ENCODE measurements around the gene LRRC4.

Gene LRRC4, protein sequence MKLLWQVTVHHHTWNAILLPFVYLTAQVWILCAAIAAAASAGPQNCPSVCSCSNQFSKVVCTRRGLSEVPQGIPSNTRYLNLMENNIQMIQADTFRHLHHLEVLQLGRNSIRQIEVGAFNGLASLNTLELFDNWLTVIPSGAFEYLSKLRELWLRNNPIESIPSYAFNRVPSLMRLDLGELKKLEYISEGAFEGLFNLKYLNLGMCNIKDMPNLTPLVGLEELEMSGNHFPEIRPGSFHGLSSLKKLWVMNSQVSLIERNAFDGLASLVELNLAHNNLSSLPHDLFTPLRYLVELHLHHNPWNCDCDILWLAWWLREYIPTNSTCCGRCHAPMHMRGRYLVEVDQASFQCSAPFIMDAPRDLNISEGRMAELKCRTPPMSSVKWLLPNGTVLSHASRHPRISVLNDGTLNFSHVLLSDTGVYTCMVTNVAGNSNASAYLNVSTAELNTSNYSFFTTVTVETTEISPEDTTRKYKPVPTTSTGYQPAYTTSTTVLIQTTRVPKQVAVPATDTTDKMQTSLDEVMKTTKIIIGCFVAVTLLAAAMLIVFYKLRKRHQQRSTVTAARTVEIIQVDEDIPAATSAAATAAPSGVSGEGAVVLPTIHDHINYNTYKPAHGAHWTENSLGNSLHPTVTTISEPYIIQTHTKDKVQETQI

DNA sequence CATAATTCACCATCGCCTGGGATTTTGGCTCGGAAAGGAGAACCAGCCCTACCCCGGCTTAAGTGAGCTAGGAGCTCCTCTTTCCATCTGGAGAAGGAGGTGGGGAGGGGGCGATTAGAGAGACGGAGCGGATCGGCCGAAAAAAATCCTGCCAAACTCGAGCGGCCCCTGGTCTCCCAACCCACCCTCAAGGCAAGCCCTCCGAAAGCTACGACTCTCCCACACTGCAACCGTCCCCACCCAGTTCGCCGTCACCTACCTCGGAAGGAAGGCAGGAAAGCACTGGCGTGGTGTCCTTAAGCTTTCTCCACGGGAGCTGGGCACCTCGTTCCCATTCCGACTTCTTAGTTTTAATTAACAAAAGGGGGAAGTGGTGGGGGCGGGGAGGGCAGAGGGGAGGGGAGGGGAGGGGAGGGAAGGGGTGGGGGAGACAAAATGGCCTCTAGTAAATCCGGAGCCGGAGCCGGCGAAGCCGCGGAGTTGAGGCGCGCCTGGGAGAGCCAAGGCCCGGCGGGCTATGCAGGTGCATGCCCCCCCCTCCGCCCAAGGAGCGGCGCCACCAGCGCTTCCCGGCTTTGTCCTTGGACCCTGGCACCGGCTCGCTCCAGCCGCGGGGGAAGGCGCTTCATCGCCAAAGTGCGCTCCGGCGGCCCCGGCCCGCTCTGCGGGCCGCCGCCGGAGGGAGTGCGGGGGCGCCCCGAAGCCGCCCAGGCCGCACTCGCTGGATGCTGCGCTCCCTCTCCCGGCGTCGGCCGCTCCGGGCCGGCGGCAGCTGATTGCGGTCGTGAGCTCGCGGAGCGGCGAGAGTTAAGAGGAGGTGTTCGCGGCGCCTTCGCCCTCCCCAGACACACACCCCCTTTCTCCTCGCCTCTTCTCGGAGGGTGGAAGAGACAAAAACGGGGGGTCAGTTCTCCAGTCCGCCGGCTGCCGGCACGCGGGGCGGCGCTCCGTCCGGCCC, at the start of gene LRRC4:
Gene LRRC4, minus strand, starts transcription at position 784 of the 958 bp plus-strand sequence. CDS start 797 bp downstream, outside the sequence.
- DNase-seq (ENCODE audit: low read depth in 2 of 2, low spot score in 1 of 2): no peak

DNA sequence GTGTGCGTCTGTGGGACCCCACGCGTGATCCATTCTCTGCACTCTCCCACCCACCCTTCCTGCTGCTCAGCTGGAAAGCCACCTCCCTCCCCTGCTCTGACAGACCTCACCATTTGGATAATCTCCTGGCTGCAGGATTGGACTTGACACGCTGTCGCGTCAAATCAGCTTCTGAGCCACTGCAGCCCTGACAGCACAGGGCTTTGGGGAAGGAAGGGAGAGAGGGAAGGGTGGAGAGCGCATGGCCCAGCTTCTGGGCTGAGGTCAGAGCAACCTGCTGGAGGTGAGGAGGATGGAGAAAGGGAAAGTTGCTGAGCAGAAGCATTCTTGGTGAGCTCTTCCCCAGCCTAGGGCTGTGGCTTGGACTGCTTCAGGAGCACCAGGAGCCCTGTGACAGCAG, 48.9 kb upstream of the LRRC4 start:
- no peak for DNase-seq (ENCODE audit: low read depth in 2 of 2, low spot score in 1 of 2)

DNA sequence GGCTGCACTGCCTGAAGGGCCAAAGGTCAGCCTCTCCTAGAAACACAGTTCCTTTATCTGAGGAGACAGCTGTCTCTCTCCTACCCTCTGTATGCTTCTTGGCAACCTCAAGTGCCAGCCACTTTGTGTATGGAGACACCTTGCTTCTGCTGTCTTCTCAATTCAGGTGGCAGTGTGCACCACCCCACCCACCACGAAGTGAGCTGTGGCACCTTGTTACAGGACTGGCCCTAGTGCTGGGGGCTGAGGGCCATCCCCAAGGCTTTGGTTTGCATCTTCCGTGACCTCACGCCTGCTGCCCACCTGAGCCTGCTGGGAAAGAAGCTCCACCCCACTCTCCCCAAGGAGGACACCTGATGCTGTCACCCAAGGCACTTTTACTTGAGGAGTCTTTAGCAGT, 47.1 kb upstream of the LRRC4 start:
- no peak for DNase-seq (ENCODE audit: low read depth in 2 of 2, low spot score in 1 of 2)

DNA sequence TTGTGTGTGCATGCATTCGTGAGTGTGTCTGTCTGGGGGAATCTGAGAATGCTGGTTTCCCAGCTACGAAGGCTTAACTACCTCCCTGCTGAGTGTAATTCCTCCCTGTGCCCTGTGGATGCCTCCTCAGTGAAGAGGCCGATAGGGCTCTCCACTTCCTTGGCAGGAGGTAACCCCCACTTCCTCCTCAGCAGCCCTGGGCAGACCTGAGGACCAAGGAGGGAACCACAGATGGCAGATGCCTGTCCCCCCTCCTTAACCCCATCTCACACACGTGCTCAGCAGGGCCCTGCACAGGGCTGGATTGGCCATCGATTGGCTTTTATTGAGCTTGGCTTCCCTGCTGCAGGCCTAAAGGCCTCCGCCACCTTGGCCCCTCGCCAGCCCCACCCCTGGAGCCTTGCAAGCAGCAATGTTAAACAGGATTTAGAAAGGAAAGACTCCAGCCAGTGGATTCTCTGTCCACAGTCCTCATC, 45.6 kb upstream of the LRRC4 start:
- DNase-seq (ENCODE audit: low read depth in 2 of 2, low spot score in 1 of 2): no peak

DNA sequence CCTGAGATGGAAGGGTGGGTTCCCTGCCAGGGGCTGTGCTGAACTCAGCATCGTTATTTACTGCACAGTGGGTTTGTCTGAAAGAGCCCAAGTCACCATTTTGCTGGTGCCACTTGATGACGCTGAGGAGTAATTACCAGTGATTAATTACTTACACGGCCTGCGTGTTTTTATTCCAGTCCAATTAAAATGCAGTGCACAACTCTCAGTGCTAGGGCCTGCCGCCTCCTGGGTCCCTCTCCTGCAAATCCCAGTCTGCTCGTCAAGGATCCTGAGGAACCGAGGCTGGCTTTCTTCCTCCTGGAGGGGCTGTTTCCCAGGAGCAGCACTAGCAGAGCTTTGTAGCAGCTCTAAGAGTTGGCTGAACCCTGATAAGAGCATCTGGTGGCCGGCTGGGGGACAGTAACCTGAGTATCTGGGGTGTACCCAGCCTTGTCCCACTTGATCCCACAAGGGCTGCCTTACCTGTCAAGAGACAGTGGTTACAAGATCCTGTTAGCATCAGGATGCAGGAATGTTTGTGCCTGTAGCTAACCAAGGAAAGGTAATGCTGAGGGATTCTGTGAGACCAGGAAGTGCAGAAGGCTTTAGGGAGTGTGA, 45.1 kb upstream of the LRRC4 start:
- DNase-seq (ENCODE audit: low read depth in 2 of 2, low spot score in 1 of 2): no peak

DNA sequence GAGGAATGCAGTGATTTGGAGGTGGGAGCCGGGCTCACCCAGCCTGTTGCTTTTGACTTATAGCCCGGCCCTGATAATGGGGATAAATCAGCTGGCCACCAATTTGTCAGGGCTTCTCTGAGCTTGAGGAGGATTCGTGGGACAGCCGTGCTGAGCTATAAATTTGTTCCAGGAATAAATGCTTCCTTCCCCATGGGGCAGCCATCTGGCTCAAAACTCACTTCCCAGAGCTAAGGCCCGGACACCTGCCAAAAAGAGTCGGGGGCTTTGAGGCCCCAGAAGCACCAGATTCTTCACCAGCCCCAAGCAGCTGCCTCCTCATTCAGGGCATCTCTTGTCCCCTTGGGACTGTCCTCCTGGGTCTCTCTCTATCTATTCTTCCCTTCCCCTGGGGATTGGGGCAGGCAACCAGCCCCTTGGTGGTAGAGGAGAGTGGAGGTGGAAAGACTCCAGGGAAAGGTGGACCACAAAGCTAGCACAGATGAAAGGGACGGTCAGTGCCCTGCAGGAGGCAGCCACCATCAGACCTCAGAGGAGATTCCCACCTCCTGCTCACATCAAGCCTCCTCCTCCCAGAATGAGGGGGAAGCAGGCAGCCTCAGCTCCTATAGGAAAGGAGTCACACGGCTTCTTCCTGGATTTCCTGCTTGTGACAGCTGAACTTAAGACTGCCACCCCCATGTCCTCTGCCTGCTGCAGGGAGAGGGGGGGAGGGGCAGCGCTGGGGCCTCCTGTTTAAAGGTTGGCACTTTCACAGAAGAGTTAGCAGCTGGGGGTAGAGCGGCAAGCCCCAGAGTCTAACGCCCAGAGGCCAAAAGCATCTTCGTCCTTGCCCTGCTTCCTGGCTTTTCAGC, 44.2 kb upstream of the LRRC4 start:
- DNase-seq (ENCODE audit: low read depth in 2 of 2, low spot score in 1 of 2): no peak

DNA sequence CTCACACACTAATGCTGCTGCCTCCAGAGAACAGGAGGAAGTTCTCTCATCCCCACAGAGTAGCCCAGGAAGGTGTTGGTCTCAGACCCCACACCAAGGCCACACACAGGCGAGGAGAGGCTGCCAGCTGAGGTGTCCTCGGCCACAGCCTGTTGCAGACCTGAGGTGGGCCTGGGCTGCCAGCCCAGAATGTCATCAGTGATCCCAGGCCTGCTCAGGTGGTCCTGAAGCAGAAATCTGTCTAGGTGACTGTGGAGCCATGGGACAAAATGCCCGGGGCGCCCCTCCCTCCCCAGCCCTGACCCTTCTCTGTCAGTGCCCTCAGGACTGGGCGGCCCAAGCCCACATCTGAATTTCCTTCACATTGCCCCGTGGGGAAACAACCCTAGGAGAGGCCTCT, 43.5 kb upstream of the LRRC4 start:
- DNase-seq (ENCODE audit: low read depth in 2 of 2, low spot score in 1 of 2): no peak

DNA sequence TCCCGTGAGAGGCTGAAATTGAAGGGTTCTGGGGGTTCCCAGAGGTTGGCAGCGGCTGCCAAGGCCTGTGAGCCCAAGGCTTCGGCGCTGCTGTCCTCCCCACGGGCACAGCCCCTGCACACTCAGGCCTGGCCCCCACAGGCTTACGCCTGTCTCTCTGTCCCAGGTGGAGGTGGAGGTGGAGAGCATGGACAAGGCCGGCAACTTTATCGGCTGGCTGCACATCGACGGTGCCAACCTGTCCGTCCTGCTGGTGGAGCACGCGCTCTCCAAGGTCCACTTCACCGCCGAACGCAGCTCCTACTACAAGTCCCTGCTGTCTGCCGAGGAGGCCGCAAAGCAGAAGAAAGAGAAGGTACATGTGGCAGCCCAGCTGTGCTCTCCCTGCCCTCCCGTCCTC, 43.1 kb upstream of the LRRC4 start:
- no peak for DNase-seq (ENCODE audit: low read depth in 2 of 2, low spot score in 1 of 2)

DNA sequence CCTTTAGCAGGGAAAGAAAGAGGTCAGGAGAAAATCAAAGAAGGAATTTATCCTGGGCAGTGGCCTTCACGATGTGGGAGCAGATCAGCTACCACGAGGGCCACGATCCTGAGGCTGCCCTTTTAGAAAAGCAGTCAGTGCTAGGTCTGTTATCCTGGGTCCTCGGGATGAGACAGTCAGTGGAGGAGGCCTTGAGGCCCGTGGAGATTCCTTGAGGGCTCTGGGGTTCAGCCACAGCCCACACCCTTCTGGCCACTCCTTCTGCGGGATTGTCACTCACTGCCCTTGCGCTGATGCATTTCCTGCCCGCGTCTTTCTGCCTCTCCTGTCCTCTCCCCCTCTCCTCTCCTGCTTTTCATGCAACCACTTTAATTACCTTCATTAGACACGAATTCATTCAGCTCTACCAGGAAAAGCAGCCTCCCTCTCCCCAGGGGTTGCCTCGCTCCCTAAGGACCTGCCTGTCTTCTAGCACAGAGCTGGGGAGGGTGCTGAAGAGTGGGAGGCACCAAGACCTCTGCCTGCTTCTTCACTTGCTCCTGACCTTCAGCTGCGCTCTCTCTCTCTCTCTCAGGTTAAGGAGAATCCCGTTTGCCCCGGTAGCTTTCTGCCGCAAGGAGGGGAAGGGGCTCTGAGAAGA, 42.6 kb upstream of the LRRC4 start:
- no peak for DNase-seq (ENCODE audit: low read depth in 2 of 2, low spot score in 1 of 2)

DNA sequence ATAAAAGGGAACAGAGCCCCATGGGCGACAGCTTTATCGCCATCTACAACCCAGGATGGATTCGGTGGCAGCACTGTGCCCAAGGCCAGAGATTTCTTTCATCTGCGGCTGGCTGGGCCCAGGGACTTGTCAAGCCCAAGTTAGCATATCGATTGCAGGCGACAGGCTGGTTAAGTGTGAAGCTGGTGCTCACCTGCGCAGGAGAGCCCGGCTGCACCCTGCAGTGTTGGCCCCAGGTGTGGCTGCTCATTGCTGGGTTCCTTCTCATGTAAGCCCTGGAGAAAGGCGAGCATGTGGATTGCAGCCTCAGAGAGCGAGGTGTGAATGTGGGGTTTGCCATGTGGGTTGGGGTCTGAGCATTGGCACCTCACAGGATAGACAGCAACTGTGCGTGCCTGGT, 40.6 kb upstream of the LRRC4 start:
- no peak for DNase-seq (ENCODE audit: low read depth in 2 of 2, low spot score in 1 of 2)

DNA sequence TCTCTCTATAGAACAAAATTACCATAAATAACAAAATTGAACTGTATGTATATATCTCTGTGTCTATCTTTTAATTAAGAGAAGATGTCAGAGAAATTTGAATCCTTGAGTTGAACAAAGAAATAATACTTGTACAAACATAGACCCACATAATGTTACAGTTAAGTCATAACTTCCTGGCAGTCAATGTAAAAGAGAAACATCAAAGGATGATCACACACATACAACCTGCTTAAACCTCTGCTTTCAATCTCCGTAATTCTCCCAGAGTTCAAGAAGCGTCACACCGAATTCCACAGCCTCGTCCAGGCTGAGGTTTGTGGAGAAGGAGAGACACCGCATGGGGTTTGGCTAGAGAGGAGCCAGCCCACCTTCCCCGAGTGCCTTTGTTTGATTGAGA, 40.1 kb upstream of the LRRC4 start:
- DNase-seq (ENCODE audit: low read depth in 2 of 2, low spot score in 1 of 2): no peak

DNA sequence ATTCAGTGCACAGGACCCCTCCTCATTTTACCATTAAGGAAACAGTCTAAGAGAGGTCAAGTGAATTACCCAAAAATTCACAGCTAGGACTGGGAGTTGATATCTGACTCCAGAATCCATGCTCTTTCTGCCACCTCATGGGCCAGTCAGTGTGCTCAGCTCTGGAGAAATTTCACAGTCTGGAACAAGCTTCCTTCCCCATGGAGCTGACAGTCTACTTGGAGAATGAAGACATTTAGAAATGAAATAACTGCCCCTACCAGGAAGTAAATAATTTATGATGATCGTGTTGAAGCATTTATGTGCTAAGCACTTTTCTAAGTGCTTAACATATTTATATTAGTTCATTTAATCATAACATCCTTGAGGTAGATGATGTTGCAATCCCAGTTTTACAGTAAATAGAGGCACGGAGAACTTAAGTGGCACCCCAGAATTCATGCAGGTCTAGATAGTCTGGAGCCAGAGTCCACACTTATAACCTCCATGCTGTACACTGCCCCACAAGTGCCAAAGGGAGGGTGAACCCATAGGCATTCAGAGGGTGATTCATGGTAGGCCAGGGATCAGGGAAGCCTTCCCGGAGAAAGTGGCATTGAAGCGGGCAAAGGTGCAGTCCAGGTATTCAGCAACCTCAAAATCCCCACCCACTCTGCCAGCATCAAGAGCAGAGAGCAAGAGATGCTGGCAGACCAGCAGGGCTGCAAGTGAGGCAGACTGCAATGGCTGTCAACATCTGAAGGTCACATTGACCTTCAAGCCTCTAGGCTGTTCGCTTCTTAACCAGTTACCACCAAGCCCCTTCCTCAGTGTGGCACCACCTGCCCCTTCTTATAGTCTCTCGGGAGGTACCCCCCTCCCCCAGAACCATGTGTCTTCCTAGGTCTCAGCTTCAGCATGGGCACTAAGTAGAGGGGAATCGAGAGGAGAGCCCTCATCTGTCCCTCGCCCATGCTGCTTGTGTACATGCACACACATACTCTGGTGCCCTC, 38.4 kb upstream of the LRRC4 start:
- DNase-seq (ENCODE audit: low read depth in 2 of 2, low spot score in 1 of 2): no peak

DNA sequence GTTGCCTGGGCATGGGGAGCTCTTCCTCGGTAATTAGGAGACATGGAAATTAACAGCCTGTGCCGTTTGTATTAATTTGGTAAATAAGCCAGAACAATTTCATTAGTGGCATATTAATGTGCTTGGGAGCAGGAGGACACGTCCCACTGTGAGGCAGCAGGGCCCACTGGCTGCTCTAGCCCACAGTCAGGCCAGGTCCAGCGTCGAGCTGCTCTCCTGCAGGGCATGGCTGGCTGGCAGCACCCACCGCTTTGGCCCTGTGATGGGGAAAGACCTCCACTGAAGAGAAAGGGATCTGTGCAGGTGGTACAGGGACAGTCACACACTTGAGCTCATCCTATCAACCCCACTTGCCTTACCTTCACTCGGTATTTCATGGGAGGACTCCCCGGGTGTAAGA, 37.5 kb upstream of the LRRC4 start:
- no peak for DNase-seq (ENCODE audit: low read depth in 2 of 2, low spot score in 1 of 2)

DNA sequence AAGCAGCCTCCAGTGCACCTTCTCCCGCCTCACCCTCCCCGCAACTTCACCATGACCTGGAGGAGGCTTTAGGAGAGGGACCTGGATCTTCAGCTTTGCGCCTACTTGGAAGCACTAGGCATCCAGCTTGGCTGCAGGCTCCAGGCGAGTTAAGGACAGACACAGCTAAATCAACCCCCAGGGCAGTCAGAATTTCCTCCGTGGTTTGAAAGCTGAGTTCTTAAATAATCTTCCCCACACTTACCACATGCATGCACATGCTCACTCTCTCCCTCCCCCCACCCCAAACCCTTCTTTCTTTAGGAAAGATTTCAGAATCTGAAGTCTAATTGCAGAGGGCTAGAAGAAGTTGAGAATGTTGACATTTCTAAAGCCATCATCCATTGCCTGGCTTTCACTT, 36.7 kb upstream of the LRRC4 start:
- no peak for DNase-seq (ENCODE audit: low read depth in 2 of 2, low spot score in 1 of 2)

DNA sequence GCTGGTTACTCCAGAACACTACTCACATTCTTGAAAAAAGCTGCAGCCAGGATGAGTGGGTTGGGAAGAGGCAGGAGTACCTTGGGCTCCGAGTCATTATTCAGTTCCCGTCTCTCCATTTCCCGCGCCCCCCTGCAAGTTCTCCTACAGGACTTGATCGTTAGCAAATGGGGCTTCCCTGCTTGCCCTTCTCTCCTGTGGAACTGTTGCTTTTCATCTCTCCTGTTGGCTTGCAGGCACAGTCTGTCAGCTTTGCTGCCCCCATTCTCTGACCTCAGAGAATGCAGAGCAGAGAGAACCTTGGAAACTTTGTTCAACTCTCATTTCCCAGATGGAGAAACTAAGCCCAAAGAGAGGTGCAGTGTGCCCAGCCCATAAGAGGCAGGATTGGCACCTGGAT, 35.6 kb upstream of the LRRC4 start:
- DNase-seq (ENCODE audit: low read depth in 2 of 2, low spot score in 1 of 2): no peak

DNA sequence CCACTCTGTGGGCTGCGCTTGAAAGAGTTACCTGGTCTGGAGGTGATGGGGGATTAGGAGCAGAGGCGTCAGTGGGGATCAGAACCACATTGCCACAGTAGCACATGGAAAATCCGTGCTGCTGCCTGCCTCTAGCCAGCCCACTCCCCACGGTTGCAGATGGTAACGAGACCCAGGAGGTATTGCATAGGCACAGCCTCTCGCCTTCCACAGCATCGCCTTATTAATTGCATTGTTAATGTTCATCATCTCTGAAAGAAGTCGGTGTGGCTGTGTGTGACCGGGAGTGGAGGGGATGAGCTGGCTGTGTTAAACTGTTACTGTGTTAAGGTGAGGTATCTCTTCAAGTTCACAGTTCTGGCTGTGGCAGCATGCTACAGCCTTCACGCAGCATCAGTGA, 35.2 kb upstream of the LRRC4 start:
- DNase-seq (ENCODE audit: low read depth in 2 of 2, low spot score in 1 of 2): no peak

DNA sequence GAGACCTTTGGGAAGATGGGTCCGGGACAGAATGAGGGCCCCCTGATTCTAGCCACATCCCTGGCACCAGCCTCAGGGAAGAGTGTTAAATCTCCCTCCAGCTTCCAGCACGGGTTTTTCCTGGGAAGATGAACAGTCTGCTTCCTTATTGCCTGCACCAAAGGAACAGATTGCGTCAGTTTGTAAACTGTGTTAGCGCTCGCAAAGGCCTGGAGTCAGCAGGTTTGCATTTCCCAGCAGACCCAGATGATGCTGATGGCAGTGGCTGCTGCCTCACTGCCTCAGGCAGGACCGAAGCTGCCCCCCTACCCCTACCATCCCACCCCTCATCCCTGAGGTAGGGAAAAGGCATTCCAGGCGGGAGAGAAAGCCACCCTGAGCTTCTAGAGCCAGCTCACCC, 34.6 kb upstream of the LRRC4 start:
- no peak for DNase-seq (ENCODE audit: low read depth in 2 of 2, low spot score in 1 of 2)

DNA sequence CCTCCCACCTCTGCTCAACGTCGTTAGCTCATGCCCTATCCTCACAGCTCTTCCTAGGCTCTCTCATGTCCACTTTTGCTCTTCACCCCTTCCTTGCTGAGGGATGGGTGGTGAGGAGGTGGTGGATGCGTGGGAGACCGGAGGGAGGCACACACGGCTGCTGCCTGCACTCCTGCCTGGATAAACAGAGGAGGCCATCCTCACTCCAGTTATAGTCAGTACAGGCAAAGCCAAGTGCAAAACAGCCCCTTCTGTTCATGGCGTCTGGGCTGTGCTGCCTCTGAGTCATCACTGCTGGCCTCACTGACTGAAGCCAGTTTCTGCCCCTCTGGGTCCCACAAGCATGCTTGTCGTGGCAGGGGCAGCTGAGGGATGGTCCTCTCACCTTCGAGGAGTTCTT, 31.9 kb upstream of the LRRC4 start:
- DNase-seq (ENCODE audit: low read depth in 2 of 2, low spot score in 1 of 2): no peak

DNA sequence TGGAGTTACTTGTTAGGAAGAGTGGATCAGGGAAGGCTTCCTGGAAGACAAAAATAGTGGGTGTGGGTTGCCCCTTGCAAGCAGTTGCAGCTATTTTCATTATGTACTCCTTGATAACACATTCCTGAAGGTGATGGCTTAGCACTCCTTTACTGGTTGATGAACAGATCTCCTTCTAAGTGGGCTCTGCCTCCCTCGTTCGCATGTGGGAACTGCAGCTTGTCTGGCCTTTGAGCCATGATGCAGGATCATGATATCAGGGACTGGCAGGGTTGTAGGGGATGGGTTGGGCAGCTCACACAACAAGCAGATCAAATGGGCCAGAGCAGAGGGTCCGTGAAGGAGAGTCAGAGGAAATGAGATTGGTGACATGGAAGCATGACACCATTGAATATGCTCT, 28.8 kb upstream of the LRRC4 start:
- DNase-seq (ENCODE audit: low read depth in 2 of 2, low spot score in 1 of 2): no peak

Measured in stimulated activated CD8-positive, alpha-beta memory T cell treated with anti-CD3 and anti-CD28 coated beads, Interleukin-4, amount 100 ng/mL, for 1 hour (primary cell).